ENCODE measurements around the gene SLC5A3.

The SLC5A3 gene

DNA sequence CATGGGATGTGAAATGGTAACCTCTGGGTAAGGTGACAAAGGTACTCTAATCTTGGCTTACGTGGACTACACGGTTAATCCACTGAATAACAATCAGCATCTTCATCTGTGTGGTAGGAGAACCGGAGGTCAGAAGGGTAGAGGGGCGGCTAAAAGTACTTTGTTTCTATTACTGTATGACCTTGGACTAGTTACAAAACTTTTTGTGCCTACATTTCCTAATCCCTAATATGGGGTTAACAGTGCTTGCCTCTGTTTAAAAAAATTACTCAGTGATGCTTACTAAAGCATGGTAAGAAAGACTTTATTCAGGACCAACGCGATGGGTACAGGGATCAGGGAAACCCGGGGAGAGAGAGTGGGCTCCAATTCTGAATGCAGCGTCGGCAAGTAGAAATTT is 1.7 kb upstream of the SLC5A3 start:
- DNase-seq (ENCODE audit: low read depth in 2 of 2) = no peak

DNA sequence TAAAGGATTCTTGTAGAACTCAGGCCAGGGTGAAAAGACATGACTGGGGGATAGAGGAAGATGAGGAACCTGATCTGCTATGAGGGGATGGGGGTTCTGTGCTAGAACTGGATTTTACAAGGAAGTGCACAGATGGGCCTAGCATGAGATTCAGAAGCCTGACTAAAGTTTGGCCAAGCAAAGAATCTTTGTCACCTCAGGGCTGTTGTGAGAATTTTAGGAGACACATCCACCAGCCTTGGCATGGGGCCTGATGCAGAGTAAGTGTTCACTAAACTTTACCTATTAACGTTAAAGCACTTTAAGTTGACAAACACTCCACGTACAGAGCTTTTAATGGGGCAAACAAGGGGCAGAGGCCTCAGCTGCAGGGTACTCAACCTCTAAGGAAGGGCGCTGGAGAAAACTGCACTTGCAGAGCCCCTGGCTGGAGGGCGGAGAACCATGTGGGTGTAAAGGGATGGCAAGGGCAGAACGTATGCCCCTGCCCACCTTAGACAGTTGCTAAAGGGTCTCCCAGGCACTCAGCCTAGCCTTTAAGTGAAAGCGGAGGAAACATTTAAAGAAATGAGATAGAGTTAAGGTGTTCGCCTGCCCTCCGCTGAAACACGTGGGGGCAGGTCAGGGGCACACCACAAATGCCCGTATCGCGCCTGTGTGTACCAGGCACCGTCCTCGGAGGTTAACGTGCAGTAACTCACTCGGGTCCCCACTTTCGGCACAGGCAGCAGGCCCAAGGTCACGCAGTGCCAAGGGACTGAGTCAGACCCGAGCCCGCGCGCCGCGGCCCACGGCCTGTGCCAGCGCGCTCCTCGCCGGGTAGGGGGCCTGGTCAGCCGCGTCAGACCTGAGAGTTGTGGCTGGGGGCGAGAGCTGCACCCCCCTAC is 990 bp upstream of the SLC5A3 start:
- DNase-seq (ENCODE audit: low read depth in 2 of 2) = no peak

DNA sequence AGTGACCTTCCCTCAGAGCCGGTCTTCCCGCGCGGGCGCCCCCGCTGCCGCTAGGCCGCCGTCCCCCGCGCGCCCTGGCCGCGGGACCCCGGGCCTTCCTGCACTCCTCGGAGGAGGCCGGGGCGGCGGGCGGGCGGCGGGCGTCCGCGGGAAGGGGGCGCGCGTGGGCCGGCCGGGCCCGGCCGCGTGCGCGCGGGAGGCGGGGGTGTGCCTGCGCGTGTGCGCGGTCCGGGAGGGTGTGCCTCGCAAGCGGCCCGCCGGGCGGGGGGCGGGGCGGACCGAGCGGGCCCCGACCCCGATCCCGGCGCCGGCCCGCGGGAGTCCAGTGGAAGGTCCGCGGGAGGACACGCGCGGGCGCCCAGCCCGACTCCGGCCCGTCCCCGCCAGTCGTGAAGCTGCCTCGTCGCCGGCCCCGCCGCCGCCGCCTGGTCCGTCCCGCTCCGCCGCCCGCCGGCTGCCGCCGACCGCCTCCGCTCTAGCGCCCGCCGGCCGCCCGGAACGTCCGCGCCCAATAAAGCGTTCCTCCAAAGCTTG is 438 bp downstream of the SLC5A3 start:
- no peak for DNase-seq (ENCODE audit: low read depth in 2 of 2)

DNA sequence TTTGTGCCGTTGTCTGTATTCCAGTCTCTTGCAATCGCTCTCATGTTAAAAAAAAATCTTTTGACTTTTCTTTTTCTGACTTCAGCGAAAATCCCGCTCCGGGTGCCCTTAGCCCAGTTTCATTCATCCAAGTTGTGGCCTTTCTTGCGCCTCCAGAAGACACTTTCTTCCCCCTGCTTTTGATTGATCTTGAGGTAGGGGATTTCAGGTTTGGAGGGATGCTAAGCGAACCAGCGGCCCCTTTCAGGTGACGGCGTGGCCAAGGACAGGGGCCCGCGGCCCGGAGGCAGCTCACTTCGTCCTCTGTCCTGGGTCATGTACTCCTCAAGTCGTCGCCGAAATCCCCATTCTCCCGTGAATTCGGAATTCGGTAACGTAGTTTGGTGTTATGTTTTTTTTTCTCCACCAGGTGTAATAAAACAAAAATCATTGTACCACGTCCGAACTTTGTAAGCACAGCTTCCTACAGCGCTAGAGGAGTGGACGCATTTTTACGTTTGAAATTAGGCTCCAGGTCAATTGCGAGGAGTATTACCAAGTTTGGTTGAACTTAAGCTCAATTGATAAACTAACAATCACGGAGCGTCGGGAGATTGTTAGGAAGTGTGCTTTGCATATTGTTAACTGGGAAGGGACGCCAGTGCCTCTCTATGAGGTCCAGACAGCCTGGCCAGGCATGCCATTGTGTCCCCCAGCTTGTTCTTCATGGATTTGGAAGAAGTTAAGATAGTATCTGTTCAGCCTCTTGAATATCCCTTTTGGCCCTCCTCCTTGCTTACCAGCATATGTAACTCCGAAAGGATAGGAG is 1.1 kb downstream of the SLC5A3 start:
- DNase-seq (ENCODE audit: low read depth in 2 of 2) = no peak

DNA sequence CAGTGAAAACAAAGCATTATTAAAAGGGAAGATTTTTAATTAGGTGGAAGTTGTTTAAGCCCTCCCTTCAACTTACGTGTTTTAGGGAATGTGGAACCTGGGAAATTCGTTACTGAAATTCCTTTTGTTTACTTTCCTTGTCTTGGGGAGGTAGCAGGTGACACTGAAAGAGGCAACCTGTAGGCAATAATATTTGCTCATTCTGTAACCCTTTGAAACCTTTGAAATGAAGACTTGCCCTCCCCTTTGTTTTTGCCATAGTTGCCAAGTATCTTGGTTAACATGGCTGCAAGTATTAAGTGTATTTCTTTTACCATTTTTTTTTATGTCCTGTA is 1.7 kb downstream of the SLC5A3 start:
- DNase-seq (ENCODE audit: low read depth in 2 of 2) = no peak

DNA sequence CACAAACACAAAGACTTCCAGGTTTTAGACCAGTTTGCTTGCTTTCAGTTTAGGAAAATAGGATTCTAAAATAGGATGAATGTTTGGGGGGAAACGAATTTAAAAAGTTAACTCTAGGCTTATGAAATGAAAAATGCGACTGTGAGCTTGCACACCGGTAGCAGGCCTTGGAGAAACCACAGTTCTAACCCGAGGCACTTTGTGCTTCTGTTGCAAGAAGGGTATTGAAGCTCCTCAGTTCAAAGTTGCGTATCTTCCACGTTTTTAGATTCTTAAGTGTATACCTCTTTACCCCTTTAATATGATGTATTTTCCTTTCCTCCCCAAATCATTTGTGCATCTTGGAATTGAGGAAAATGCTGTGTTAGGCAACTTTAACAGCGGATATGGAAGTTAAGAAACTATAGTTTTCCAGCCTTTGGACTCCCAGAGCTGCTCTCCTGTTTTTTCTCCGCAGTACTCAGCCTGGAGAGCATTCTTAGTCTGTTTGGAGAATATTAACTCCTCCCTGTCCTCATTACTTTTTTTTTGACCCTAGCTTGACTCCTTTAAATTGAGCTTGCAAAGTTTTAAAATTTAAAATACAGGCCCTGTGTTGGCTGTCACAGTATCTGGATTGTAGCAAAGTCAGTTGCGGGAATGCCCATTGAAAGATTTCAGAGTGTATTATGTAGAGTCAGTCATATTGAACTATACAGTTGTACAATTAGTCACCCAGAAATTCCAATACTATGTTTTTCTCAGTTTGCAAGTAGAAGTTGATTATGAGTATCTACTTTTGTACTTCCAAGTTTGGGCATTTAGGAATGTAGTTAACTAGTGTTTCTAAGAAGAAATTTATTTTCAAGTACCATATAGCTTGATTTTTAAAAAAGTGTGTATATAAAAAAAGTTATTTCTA is 2.6 kb downstream of the SLC5A3 start:
- DNase-seq (ENCODE audit: low read depth in 2 of 2) = no peak

DNA sequence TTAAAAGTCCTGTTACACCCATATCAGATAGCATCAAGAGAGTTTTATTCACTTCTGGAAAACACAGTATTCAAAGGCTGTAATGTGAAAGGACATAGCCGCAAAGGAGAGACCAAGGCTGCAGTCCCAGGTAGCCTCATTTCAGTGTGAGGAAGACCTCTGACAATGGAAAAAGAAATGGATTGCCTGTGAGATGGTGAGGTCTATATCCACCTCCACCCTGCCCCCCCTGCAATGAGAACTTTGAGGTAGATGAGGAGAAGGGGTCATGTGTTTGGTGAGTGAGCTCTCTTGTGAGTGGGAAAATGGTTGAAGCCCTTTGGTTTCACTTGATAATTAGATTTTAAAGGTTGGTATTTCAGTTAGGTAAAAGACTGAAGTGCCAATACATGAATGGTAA is 3.5 kb downstream of the SLC5A3 start:
- DNase-seq (ENCODE audit: low read depth in 2 of 2) = no peak

DNA sequence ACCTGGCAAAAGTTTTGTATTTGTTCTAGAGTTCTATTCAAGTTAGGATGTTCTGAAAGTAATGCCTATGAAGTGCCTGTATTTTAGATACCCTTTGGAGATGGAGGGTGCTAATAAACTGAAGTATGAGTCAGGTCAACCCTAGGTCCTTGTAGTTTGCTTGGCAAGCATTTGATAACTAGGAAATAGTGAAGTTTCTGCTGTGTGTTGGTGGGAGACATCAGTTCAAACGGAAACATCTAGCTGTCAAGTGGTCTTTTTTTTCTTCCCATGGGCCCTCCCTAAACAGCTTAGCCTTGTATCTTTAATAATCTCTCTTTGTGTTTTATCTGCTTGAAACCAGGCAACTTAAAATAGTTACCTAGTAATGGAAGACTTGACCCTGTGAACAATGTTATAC is 4.5 kb downstream of the SLC5A3 start:
- no peak for DNase-seq (ENCODE audit: low read depth in 2 of 2)

DNA sequence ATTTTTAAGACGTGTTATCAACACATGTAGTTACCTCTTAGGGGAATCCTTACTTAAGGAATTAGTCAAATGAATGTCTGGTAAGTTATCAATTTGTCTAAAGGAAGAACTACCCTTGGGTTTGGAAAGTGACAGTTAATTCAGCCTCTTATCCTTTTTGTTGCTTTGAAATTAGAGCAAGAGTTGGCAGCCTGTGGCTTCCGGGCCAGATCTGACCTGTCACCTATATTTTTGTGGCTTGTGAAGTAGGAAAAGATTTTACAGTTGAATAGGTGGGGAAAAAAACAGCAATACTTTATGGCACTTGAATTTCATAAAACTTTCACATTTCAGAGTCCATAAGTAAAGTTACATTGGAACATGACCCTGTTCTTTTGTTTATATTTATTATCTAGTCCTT is 5.5 kb downstream of the SLC5A3 start:
- no peak for DNase-seq (ENCODE audit: low read depth in 2 of 2)

DNA sequence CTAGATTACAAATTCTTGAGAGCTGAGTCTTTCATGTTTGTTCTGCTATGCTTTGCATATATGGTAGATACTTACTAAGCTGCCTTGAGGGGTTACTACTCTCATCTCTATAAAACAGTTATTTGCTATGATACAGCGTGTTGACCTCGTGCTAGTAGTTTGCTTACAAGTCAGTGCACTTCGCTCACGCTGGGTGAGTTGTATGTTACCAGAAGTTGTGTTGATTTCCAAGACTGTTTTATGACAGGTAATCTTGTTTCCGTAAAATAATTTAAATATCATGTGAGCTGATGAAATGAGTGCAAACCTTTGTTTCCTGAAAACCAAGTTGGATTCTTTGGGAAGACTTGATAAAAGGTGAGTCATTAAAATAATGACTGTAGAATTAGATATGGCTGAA is 7.3 kb downstream of the SLC5A3 start:
- no peak for DNase-seq (ENCODE audit: low read depth in 2 of 2)

DNA sequence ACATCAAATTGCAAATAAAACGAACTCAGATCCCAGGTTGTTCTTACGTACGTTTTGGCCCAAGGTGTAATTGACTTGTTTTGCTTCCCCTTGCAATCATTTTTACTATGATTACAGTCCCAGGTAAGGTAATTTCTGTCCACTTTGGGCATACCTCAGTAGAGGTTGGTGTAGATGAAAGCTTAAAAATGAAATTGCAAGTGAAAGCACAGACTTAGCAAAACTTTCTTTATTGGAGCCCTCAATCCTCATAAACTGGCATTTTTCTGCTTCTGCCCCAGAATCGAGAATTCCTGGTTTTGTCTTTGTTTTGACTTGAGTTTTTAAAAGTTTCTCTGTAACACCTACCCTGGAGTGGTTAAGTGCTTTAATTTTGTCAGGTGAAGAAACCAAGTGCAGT is 9.4 kb downstream of the SLC5A3 start:
- no peak for DNase-seq (ENCODE audit: low read depth in 2 of 2)

DNA sequence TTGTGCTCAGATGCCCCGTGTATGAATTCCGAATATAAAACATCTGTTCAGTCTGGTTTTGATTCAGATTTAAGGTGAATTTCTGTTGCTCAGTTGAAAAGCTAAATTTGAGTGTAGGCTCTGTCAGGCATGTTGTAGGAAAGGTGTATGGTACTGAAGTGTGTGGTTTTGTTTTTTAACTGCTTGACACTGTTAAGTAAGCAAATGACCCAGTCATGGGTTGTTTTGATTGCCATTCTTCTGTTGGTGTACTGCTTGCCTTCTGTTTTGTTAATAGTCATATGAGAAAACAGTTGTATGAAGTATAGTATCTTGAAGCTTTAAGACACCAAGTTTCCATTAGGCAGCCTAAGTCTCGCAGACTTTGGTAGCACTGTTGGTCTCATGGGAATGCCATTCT is 10.0 kb downstream of the SLC5A3 start:
- no peak for DNase-seq (ENCODE audit: low read depth in 2 of 2)

DNA sequence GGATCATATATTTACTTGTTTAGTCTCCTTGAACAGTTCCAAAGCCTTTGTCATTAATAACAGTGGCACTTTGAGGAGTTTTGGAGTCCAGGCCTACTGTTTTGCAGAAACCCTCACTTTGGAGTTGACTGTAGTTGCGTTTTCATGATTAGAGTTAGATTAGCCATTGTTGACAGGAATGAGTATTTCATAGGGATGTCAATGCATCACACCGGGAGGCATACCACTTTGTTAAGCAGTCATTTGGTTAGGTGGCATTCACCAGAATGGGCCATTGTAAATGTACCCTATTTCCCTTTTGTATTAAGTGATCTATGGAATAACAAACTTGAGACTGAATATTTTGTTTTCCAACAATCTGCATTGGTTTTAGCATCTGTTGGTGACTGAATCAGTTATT is 11.8 kb downstream of the SLC5A3 start:
- DNase-seq (ENCODE audit: low read depth in 2 of 2) = no peak

DNA sequence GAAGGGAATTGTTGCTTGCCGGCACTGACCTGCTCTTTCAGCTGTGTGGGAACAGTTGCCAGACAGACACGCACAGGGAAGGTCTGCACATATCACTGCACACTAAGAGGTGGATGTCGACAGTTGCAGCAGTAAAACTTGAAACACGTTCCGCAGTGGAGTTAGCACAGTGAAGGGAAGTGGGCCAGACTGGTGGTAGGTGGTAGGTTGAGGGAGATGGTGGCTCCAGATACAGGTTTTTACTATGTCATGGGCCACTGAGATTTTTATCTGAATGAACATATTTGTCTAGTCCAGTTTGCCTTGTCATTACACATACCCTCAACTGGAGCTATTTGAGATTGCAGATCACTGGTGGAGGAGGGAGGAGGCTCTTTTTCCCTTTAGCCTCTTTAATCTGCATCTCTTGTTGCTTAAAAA is 13.5 kb downstream of the SLC5A3 start:
- DNase-seq (ENCODE audit: low read depth in 2 of 2) = no peak

DNA sequence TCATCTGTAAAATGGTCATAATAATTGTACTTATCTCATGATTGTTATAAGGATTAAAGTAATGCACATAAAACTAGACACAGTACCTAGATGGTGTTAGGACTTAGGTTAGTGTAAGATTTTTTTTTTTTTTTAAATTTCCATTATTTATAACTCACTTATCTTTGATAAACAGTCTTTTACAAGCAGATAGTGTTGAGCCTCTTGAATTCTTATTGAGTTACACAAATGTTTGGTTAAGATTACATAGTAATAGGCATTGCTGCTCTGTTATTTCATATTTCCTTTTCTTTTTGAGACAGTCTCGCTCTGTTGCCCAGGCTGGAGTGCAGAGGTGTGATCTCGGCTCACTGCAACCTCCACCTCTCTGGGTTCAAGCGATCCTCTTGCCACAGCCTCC is 15.4 kb downstream of the SLC5A3 start:
- DNase-seq (ENCODE audit: low read depth in 2 of 2) = no peak

DNA sequence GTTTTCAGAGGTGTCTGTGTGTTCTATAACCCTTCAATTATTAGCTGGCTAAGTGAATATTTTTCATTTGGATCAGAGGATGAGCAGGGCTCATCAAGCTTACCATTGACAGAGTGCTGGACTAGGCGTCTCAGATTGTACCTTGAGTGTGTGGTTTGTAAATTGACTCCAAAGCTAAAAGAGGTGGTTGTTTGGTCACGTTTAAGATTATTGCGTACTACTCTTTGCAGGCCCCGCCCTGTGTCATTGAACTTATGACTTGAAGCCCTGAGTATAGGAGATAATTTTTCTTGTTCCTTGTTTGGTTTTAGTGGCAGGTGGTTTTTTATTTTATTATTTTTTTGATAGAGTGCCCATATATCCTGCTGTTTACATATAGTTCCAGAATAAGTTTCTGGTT is 17.7 kb downstream of the SLC5A3 start:
- no peak for DNase-seq (ENCODE audit: low read depth in 2 of 2)

DNA sequence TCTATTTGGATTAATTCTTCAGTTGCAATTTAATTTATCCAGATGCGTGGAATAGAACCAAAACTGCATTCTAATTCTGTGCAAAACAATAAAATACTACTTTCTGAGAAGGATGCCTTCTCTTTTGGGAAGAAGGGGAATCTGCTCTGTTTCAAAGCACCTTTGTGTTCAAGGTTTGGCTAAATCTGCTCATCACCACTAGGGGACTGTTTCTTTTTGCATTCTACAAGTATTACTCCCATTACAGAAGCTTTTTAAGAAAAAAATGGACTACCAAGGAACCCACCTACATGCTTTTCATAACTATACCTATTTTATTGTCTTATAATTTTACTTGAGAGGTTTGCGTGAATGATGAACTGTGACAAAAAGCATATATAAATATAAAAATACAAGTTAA is 18.2 kb downstream of the SLC5A3 start:
- no peak for DNase-seq (ENCODE audit: low read depth in 2 of 2)

DNA sequence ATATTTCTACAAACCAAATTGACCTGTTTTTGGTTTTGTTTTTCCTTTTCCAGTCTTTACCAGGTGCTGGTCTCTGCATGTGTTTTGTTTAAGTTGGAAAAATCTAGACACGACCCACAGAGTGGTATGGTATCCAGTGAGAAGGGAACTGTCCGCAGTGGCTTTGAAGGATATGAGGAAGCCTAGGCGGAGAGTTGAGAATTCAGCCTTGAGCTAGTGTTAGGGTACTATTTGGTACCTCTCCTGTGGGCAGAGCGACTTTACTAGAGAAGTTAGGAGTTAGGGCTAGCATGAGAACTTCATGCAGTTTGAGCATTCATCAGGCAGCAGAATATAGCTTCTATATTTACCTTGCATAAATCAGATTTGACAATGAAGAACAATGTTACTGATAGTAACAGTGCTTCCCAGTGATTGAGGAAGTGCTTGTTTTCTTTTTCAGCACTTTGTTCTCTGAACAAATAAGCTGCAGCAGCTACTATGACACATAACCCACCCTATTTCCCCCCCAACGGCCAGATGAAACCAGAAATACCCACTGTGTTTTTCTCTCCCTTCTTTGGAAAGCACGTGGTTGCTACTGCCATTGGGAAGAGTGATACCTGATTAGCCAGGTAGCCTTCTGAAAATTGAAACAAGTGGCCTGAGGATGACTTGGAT is 19.0 kb downstream of the SLC5A3 start:
- DNase-seq (ENCODE audit: low read depth in 2 of 2) = no peak

DNA sequence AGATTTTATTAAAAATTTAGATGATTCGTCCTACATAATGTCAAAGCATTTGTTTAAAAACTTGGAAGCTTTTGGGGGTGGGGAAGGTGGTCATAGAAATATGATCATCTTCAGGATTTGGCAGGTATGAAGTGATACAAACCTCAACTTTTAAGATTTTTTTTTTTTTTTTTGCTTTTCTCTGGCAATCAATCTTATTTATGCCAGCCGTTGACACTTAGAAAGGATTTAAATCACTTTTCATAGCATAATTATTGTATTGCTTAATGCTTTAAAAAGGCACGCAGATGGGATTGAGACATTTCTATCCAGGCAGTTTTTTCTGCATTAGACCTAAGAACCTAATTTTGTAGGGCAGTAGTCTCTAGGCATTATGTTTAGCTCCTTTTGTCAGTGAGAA is 19.7 kb downstream of the SLC5A3 start:
- no peak for DNase-seq (ENCODE audit: low read depth in 2 of 2)

DNA sequence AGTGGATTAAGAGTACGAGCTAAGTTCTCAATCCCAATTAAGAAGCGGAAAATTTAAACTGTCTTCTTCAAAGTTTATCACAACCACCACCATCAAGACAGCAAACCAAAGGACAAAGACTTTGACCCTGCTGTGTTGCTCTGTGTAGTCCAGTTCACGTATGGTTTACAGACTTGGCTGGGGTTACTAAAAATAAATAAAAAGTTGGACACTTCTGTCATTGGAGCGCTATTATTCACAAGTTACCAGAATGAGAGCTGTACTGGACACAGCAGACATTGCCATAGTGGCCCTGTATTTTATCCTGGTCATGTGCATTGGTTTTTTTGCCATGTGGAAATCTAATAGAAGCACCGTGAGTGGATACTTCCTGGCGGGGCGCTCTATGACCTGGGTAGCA is 21.6 kb downstream of the SLC5A3 start:
- no peak for DNase-seq (ENCODE audit: low read depth in 2 of 2)

DNA sequence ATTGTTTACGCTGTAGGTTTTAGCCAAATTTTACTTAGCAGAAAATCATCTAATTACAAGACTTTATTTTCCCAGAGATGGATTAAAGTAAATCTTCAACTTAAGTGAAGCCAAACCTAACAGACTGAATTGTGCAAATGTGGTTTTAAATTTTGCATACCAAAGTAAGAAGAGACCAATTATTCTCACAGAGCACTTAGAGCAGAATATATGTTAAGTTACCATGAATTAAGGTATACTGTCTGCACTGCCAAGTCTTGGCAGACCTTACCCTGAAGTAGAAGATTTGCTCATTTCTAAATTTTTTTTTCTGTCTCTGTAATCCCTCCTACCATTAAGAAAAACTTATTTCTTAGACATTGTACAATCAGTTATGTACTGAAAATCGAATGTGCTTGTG is 24.1 kb downstream of the SLC5A3 start:
- no peak for DNase-seq (ENCODE audit: low read depth in 2 of 2)

Measured in fibroblast of skin of left biceps (primary cell).